22Rv1 (cell line): ENCODE data around the gene IPO13.

Source experiments
- ZFX ChIP-seq: fragments of 450-650 bp; IDR thresholded peaks from 2 replicates; pipeline ENCODE4 v1.6.1; 2017; ENCODE audit warnings: antibody characterized with exemption, borderline replicate concordance
- TF ChIP-seq, protein P1 (sequence below): fragments of 450-650 bp; IDR thresholded peaks from 2 replicates; pipeline ENCODE4 v1.5.1; 2017; ENCODE audit warnings: mild to moderate bottlenecking

DNA sequence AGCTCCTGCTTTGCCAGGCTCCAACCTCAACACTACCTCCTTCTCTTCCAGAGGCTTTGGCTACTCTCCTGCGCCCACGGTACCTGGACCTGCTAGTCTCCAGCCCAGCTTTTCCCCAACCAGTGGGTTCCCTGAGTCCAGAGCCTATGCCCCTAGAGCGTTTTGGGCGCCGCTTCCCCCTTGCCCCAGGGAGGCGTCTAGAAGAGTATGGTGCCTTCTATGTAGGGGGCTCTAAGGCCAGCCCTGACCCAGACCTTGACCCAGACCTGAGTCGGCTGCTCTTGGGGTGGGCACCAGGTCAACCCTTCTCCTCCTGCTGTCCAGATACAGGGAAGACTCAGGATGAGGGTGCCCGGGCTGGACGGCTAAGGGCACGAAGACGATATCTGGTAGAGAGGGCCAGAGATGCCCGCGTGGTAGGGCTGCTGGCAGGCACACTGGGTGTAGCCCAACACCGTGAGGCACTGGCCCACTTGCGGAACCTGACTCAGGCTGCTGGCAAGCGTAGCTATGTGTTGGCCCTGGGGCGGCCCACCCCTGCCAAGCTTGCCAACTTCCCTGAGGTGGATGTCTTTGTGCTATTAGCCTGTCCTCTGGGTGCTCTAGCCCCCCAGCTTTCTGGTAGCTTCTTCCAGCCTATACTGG is 24.7 kb downstream of the IPO13 start:
- TF ChIP-seq, protein P1, sequence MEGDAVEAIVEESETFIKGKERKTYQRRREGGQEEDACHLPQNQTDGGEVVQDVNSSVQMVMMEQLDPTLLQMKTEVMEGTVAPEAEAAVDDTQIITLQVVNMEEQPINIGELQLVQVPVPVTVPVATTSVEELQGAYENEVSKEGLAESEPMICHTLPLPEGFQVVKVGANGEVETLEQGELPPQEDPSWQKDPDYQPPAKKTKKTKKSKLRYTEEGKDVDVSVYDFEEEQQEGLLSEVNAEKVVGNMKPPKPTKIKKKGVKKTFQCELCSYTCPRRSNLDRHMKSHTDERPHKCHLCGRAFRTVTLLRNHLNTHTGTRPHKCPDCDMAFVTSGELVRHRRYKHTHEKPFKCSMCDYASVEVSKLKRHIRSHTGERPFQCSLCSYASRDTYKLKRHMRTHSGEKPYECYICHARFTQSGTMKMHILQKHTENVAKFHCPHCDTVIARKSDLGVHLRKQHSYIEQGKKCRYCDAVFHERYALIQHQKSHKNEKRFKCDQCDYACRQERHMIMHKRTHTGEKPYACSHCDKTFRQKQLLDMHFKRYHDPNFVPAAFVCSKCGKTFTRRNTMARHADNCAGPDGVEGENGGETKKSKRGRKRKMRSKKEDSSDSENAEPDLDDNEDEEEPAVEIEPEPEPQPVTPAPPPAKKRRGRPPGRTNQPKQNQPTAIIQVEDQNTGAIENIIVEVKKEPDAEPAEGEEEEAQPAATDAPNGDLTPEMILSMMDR: no peak
- no peak for TF ChIP-seq ZFX
